Measurements from ENCODE around the gene CHST8.
"Not testable (repeated sequence)": the region's sequence is repeated elsewhere in the genome, so short reads cannot be mapped to it uniquely, and the experiment has no call there.

CHST8 gene, protein sequence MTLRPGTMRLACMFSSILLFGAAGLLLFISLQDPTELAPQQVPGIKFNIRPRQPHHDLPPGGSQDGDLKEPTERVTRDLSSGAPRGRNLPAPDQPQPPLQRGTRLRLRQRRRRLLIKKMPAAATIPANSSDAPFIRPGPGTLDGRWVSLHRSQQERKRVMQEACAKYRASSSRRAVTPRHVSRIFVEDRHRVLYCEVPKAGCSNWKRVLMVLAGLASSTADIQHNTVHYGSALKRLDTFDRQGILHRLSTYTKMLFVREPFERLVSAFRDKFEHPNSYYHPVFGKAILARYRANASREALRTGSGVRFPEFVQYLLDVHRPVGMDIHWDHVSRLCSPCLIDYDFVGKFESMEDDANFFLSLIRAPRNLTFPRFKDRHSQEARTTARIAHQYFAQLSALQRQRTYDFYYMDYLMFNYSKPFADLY

DNA sequence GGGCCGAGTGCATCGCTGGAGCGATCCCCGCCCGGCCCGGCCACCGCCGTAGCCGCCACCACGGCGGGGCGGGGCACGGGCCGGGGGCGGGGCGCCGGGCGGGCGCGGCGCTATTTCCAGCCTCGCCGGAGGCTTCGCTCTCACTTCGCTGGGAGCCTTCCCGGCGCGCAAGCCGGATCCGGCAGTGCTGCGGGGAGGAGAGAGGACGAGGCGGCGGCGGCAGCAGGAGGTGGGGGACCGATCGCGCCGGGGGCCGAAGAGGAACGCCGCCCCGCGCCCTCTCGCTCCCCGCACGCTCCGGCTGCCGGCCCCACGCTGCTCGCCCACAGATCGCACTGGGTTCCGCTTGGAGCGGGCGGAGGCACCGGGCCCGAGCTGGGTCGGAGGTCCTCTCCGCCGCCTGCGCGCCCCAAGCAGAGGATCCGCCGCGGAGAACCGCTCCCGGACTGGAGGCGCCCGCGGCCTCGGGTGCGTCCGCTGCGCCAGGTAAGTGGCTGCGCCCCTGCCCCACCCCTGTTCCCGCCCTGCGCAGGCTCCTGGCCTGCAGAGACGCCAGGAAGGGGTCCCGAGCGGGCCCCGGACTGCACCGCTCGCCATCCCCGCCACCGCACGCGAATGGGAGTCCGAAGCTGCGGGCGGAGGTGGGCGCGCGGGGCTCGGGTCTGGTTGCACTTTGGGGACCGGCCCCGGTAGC lies at the start of gene CHST8:
CHST8 (plus strand) TSS at position 143 of the 694 bp plus-strand sequence. CDS start 67,309 bp downstream, outside the sequence.
- DNase-seq, result no peak

GRCh38 chr19:33572929-33573328 lies 48.8 kb upstream of the CHST8 start:
- DNase-seq, result no peak

DNA sequence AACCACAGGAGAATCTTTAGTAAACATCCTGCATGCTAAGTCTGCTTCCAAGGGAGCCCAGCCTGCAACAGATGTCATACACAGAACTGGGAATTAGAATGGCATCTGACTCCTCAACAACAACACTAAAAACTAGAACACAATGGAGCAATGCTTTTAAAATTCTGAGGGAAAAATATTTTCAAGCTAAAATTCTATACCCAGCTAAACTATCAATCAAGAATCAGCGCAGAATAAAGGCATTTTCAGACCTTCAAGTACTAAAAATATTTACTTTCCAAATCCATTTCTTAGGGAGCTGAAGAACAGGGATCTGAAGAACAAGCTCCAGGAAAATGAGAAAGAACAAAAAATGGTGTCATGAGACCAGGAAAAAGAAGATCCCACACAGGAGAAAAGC lies 46.9 kb upstream of the CHST8 start:
- DNase-seq, result no peak

DNA sequence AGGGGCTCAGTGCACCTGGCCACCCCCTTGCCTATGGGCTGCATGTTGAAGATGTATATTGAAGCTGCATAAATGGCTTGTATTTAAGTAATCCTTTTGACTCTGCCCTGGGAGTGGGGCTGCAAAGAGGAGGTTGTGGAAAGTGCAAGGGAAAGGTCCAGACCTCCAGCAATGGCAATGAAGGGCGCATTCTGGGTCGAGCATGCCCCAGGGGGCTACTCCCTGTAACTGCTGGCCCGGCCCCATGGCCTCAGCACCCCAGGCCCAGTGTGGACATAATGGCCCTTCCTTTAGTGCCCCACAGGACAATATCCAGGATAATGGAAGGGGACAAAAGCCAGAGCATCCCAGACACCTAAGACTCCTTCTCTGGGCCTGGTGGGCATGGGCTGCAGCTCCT lies 43.1 kb upstream of the CHST8 start:
- no peak for DNase-seq

DNA sequence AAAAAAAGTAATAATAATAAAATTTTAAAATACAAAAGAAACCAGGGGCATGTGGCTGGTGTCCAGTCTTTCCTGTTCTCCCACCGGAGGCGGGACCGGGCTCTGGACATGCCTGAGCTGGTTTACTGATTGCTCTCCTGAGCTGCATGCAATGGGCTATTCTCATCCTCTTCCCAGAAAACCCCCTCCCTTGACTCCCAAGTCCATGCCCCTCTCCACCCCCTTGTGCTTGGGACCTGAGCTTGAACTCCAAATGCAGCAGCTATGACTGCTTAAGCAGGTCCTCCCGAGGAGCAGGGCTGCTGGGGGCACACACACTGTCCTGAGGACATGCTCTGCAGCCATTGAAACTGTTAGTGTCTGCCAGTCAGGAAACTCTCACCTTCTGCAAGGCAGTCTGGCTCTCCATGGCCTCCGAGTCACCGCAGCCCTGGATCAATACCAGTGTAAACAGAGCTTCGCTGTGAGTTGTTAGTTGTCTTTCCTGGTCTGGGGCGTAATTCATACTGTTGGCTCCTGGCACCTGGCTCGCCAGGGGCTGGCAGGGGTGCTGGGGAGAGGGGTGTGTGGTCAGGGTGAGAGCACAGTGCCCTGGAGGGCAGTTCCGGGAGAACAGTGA lies 41.6 kb upstream of the CHST8 start:
- DNase-seq, result no peak

GRCh38 chr19:33580645-33581037 lies 41.1 kb upstream of the CHST8 start:
- DNase-seq, result no peak

DNA sequence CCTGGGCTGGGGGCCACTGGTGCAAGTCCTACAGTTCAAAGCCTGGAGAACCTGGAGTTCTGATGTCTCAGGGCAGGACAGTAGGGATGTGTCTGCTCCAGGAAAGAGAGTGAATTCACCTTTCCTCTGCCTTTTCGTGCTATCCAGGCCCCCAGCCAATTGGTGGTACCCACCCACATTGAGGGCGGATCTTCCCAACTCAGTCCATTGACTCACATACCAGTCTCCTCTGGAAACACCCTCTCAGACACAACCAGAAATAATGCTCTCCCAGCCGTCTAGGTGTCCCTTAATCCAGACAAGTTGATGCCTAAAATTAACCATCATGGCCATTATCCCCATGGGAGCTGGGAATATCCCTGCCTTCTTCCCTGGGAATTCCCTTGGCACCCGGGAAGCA lies 38.8 kb upstream of the CHST8 start:
- no peak for DNase-seq

DNA sequence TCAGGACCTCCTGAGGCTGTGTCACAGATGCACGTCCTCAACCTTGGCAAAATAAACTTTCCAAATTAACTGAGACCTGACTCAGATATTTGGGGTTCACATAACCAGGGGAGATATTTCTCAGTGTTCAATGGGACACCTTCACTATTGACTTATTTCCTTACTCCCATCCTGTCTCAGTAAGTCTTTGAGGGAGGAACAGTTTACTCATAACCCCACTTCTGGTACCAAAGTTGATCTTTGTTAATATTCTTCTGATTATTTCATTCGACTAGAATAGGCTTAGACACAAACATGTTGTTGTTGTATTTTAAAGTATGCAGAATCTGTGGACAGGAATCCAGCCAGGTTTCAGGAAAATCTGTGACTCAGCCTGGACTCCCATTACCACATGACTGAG lies 34.6 kb upstream of the CHST8 start:
- no peak for DNase-seq

DNA sequence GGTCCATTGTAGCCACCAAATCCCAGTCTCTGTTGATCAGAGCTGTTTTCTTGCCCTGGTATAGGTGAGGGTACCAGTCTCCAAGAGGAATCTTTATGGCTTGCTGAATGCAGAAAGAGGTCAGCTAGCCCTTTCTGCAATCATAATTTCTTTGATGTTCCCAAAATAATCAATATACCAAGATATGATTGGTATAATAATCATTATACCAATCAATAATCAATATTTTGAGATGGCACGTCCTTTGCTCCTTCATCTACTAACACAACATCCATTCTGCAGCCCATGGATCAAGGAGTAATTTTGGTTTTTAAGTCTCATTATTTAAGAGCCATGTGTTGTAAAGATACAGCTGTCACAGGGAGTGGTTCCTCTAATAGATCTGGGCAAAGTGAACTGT lies 31.5 kb upstream of the CHST8 start:
- no peak for DNase-seq

DNA sequence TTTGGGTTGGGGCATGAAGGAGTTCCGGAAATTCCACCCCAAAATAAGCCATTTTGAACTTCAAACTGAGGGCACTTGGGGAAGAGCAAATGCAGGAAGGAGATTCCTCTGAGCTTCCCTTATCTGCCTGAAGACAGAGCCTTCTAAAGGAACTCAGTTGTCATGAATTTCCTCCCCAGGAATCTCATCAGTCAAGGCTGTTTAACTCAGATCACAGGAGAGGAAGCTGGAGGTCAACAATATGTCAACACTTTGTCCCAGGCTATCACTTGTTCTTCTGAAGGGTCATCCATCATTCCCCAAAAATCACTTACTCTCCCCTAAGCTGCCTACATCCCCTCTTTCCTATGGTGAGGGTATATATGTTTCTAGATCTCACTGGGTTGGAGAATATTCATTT lies 26.0 kb upstream of the CHST8 start:
- no peak for DNase-seq

- no peak for DNase-seq
Measured at GRCh38 chr19:33601583-33601982, 20.2 kb upstream of the CHST8 start.

DNA sequence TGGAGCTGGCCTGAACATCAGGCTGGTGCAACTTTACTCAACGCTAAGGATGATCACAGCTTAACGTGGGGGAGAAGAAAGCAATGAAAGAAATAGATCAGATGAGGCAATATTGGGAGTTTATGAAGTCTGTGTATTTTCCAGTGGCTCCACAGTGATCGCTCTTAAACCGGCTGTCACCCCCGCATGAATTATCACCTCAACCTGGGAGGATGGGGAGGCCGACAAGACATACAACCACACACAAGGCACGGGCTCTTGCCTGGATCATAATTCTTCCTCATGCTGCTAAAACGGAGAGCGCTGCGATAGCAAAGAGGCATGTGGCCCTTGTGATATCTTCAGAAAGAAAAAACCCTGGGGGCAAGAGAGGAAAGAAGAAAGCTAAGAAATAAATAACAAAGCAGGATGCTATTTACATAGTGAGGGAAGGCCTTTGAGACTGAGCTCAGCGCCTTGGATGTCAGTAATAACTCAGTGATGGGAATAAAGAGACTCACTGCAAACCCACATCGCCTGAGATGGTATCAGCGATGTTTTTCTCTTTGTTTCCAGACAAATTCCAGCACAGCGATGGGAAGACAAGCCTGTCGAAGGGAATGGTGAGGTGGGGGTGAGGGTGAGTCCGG lies 19.1 kb upstream of the CHST8 start:
- DNase-seq, result no peak

DNA sequence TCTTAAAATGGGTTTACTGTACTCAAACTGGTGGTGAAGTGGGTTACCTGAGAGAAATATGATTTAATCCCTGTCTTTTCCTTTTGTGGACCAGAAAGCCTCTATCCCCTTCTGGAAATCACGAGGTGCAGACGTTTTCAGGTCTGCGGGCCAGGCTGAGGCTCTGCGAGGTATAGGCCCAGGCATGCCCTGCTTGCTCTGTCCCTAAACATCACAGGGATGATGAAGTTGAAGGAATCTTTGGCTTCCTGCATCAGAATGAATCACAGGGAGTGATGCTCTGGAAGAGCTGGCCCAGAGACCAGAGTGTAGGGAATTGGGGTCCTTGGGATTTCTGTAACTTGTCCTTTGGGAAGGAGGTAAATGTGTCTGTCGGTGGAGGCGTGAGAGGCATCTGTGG lies 18.4 kb upstream of the CHST8 start:
- no peak for DNase-seq

DNA sequence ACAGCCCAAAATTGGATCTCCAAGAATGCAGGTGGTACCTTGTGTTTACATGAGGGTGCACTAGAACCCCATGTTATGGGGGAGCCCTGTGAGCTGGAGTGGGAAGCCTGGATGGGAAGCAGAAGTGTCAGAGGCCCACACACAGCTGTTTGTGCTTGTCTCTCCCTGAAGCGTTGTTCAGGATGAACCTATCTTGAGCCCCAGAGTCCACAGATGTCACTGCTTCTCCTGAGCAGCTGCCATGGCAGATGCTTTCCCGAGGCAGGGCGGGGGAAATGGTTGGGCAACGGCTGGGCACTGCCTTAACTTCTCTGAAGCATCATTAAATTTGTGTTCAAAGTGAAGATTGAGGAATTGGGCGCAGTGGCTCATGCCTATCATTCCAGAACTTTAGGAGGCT lies 17.1 kb upstream of the CHST8 start:
- DNase-seq, result no peak

- DNase-seq, result not testable (repeated sequence)
Measured at GRCh38 chr19:33605803-33606295, 15.9 kb upstream of the CHST8 start.

GRCh38 chr19:33606556-33606955 lies 15.2 kb upstream of the CHST8 start:
- no peak for DNase-seq

DNA sequence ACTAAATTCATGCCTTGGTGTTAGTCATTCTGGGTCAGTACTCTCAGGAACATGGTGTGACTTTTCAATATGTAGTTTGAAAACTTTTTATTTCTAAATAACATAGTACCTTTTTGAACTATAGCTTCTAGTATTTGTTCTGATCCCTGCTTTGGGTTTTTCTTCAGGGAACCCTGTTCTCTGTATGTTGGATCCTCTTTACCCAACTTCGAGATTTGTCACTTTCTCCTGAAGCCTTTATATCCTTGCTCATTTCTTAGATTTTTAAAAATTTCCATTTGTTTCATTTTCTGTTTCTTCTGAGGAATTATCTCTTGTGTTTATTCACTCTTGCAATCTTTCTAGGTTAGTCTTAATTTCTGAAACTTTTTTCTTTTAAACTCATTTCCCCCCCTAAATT lies 12.4 kb upstream of the CHST8 start:
- no peak for DNase-seq

DNA sequence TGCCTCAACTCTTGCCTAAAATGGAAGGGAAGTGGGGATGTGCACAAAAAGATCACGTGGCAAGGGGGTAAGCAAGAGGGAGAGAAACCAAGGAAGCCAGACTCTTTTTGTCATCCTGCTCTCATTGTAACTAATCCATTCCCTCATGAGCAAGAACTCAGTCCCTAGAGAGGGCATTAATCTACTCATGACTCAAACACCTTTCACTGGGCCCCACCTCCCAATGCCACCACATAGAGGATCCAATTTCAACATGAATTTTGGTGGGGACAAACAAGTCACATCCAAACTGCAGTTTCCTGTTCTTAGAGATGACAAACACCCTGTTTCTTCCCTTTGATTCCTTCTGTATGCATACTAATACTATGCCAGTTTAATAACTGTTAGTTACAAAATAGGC lies 11.2 kb upstream of the CHST8 start:
- no peak for DNase-seq

GRCh38 chr19:33612928-33613619 lies 8.7 kb upstream of the CHST8 start:
- DNase-seq, result no peak

GRCh38 chr19:33613620-33614000 lies 8.1 kb upstream of the CHST8 start:
- no peak for DNase-seq

GRCh38 chr19:33616346-33616745 lies 5.4 kb upstream of the CHST8 start:
- DNase-seq, result no peak

- no peak for DNase-seq
Measured at GRCh38 chr19:33616857-33617256, 4.9 kb upstream of the CHST8 start.

GRCh38 chr19:33618363-33618762 lies 3.4 kb upstream of the CHST8 start:
- DNase-seq, result not testable (repeated sequence)

Data from NCI-H446 treated with DMSO at 0.1 percent for 48 hours (cell line).